ENCODE results near the gene GLMN.
A peak's percentile ranks its signal among the peaks of the same experiment; 100 is the strongest.

GLMN gene

GRCh38 chr1:92219028-92219427 is 79.8 kb downstream of the GLMN start:
- H3K4me3 ChIP-seq (ENCODE audit: low read length): no peak overlapping the region
- no peak for DNase-seq (ENCODE audit: low read depth)
- TF ChIP-seq, protein P1, sequence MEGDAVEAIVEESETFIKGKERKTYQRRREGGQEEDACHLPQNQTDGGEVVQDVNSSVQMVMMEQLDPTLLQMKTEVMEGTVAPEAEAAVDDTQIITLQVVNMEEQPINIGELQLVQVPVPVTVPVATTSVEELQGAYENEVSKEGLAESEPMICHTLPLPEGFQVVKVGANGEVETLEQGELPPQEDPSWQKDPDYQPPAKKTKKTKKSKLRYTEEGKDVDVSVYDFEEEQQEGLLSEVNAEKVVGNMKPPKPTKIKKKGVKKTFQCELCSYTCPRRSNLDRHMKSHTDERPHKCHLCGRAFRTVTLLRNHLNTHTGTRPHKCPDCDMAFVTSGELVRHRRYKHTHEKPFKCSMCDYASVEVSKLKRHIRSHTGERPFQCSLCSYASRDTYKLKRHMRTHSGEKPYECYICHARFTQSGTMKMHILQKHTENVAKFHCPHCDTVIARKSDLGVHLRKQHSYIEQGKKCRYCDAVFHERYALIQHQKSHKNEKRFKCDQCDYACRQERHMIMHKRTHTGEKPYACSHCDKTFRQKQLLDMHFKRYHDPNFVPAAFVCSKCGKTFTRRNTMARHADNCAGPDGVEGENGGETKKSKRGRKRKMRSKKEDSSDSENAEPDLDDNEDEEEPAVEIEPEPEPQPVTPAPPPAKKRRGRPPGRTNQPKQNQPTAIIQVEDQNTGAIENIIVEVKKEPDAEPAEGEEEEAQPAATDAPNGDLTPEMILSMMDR (conservative IDR thresholded peaks at IDR 0.05; ENCODE audit: low read depth, low read length): no peak

GRCh38 chr1:92218559-92218958 is 80.2 kb downstream of the GLMN start:
- DNase-seq (ENCODE audit: low read depth): no peak
- no peak overlapping the region for H3K4me3 ChIP-seq (ENCODE audit: low read length)
- TF ChIP-seq, protein P1 (conservative IDR thresholded peaks at IDR 0.05; ENCODE audit: low read depth, low read length): no peak

DNA sequence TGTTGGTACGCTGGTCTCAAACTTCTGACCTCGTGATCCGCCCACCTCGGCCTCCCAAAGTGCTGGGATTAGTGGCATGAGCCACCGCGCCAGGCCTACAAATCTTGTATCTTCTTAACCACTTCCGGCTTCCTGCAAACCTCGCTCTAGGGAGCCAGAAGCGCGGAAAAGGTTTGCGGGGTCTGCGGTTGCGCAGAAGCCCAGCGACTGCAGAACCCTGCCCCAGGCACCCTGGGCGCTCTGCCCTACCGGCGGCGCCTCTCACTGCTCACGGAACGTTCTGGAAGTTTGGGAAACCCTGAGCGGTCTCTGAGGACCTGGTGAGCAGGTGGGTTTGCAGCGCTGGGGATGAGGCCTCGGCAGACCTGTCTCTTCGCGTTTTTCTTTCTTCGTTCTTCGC is 81.1 kb downstream of the GLMN start, which contains the start of gene C1orf146:
C1orf146 (plus strand) TSS at position 195 of the 400 bp plus-strand sequence. CDS start 13,506 bp downstream, outside the sequence.
- TF ChIP-seq, protein P1 (conservative IDR thresholded peaks at IDR 0.05; ENCODE audit: low read depth, low read length): no peak
- no peak within 1 kb of the TSS for H3K4me3 ChIP-seq (ENCODE audit: low read length)
- no peak for DNase-seq (ENCODE audit: low read depth)

DNA sequence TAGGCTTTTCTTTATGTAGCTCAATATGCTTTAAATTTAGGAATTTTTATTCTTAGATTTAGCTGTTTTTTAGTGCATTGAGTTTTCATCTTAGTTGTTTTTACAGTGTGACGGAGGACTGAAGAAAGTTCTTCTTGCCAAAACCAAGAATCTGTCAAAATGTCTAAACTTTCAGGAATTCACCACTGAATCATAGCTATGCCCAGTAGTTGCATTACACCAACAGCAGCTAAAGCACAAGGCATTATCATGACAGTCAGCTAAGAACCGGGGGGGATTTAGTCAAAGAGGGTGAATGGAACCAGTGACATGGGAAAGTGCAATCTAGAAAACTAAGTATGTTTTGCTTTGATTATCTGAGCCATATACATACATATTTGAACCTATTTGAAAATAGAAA is 87.6 kb downstream of the GLMN start:
- H3K4me3 ChIP-seq (ENCODE audit: low read length): no peak overlapping the region
- TF ChIP-seq, protein P1 (conservative IDR thresholded peaks at IDR 0.05; ENCODE audit: low read depth, low read length): no peak
- DNase-seq (ENCODE audit: low read depth): peak; percentile 12

DNA sequence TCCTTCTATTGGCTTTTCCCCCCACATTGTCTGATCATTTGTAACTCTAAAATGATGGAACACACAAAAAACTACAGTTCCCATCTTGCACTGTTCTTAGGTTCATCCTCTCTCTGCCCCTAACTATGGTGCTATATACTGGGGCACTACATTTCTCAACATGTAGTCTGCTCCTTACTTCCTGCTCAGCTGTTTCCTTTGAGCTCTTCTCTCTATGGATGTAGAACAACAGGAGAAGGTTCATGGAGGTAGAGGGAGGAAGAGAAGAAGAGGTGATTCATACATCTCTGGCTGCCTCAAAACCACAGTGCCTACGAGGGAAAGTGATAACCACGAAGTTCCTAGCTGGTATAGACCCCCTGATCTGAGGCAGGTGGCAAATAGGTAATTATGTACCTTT is 88.1 kb downstream of the GLMN start:
- no peak for DNase-seq (ENCODE audit: low read depth)
- no peak overlapping the region for H3K4me3 ChIP-seq (ENCODE audit: low read length)

DNA sequence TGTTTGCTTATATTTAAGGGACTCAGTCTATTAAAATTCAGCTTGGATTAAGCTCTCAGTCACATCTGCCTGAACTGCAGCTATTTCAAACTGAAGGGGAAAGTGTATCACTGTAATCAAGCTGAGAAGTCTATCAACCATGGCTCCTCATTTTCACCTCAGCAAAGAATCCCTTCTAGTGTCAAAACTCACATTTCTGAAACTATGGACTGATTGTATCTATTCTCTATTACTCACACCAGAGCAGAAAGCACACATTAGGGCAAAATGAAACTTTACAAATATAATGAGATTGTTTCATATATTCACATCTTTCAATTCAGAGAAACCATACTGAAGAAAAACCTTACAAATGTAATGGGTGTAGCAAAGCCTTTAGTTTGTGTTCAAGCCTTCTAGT is 95.7 kb downstream of the GLMN start:
- H3K4me3 ChIP-seq (ENCODE audit: low read length): no peak overlapping the region
- TF ChIP-seq, protein P1 (conservative IDR thresholded peaks at IDR 0.05; ENCODE audit: low read depth, low read length): no peak
- DNase-seq (ENCODE audit: low read depth): no peak

More for the DNA sequence above, 88.1 kb downstream of the GLMN start:
- TF ChIP-seq, protein P1 (conservative IDR thresholded peaks at IDR 0.05; ENCODE audit: low read depth, low read length): no peak

DNA sequence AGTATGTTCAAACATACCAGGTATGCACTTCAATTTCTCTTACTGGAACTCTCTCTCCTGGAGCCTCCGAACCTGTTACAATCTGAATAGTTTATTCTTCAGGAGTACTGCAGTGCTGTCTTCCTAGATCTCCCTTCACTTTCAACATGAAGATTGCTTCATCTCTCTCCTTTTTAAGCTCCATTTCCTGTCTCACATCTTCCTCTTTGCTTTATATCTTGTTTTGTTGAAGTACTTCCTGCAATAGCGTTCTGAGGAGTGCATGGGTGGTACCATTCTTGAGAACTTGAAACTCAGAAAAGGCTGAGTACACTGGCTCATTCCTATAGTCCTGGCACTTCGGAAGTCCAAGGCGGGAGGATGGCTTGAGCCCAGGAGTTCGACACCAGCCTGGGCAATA is 96.8 kb downstream of the GLMN start:
- TF ChIP-seq, protein P1 (conservative IDR thresholded peaks at IDR 0.05; ENCODE audit: low read depth, low read length): no peak
- no peak overlapping the region for H3K4me3 ChIP-seq (ENCODE audit: low read length)
- no peak for DNase-seq (ENCODE audit: low read depth)
